ENCODE measurements around the gene RHD. TPM values are rescaled to one million over a fixed set of nuclear protein-coding genes. Genes with fewer than 3 reads are reported as not detected.
"Not testable (repeated sequence)": the region's sequence is repeated elsewhere in the genome, so short reads cannot be mapped to it uniquely, and the experiment has no call there.

Gene RHD
- polyA plus RNA-seq, 1 of the 3 experiments (the other 2 are of a cell fraction): not detected

DNA sequence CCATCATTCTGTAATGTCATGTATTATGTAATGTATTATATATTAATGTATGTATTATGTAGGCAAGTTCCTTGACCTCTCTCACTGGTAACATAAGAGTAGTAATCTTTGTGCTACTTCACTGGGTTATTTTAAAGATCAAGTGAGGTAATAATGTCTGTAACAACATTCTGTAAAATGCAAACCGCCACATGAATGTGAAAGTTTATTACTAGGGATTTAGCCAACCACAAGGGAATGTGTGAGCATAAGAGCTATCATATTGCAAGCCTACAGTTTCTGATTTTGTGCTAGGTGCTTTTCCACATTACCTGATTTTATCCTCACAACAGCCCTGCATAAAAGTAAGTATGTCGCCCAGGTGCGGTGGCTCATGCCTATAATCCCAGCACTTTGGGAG, 52.1 kb downstream of the RHD start:
- H3K36me3 ChIP-seq (replicated peaks in 1 of 2; ENCODE audit: control insufficient read depth in 1 of 2, insufficient read depth in 2 of 2, low read length in 1 of 2); H3K9me3 ChIP-seq; H3K4me1 ChIP-seq (ENCODE audit: control insufficient read depth in 1 of 2, insufficient read depth in 2 of 2, low read depth in 1 of 2, low read length in 1 of 2); H3K4me2 ChIP-seq; H4K20me1 ChIP-seq (ENCODE audit: insufficient read depth); CTCF ChIA-PET; H3F3A ChIP-seq (replicated peaks; ENCODE audit: insufficient read depth); POLR2A ChIA-PET; H3K4me3 ChIP-seq (ENCODE audit: low read depth in 2 of 2, low read length in 1 of 2); H2AFZ ChIP-seq (ENCODE audit: low read depth); H3K9me2 ChIP-seq; DNase-seq; H3K27ac ChIP-seq (ENCODE audit: low read depth in 2 of 2, low read length in 1 of 2); H3K27me3 ChIP-seq (ENCODE audit: insufficient read depth); H3K79me2 ChIP-seq (ENCODE audit: insufficient read depth); H3K9ac ChIP-seq: not testable (repeated sequence)
- WGBS (ENCODE audit: low lambda C conversion rate): 90% methylated on average over 2 of the region's 3 CpGs

DNA sequence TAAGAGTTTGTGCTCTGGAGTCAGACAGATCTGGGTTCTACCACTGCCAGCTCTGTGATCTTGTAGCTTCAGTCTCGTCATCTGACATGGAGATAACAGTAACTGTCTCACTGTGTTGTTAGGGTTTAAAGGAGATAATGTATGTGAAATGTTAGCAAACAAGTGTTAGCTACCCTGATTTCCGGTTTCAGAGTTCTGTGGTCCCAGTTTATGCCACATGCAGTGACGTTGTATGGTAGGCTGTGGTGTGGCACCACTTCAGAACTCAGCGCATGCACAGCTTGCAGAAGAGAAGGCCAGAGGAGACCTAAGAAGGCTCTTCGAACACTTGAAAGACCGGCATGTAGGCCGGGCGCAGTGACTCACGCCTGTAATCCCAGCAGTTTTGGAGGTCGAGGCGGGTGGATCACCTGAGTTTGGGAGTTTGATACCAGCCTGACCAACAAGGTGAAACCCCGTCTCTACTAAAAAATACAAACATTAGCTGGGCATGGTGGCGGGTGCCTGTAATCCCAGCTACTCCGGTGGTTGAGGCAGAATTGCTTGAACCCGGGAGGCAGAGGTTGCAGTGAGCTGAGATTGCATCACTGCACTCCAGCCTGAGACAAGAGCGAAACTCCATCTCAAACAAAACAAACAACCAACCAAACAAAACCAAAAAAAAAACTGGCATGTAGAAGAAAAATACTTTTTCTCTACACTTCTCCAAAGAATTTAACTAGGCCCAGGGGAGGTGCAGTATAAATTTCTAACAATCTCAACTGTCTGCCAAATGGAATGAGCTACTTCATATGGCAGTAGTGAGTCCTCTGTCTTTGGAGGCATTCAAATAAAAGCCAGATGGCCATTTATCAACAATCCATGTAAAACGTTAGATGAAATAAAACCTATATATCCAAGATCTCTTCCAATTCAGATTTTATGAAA, 55.8 kb downstream of the RHD start:
- H3K4me2 ChIP-seq; H3K27ac ChIP-seq (ENCODE audit: low read depth in 2 of 2, low read length in 1 of 2); CTCF ChIA-PET; H3K4me3 ChIP-seq (ENCODE audit: low read depth in 2 of 2, low read length in 1 of 2); H3K9me2 ChIP-seq; H3K9me3 ChIP-seq; H3K27me3 ChIP-seq (ENCODE audit: insufficient read depth); H2AFZ ChIP-seq (ENCODE audit: low read depth); H3K9ac ChIP-seq; H3K4me1 ChIP-seq (ENCODE audit: control insufficient read depth in 1 of 2, insufficient read depth in 2 of 2, low read depth in 1 of 2, low read length in 1 of 2); H3F3A ChIP-seq (replicated peaks; ENCODE audit: insufficient read depth); POLR2A ChIA-PET; H4K20me1 ChIP-seq (ENCODE audit: insufficient read depth); DNase-seq; H3K36me3 ChIP-seq (replicated peaks in 1 of 2; ENCODE audit: control insufficient read depth in 1 of 2, insufficient read depth in 2 of 2, low read length in 1 of 2): not testable (repeated sequence)
- H3K79me2 ChIP-seq (ENCODE audit: insufficient read depth): peaks cover 27% of the 10 kb centered on the region
- WGBS (ENCODE audit: low lambda C conversion rate): no CpG with 5 or more reads among the region's 17 CpGs

DNA sequence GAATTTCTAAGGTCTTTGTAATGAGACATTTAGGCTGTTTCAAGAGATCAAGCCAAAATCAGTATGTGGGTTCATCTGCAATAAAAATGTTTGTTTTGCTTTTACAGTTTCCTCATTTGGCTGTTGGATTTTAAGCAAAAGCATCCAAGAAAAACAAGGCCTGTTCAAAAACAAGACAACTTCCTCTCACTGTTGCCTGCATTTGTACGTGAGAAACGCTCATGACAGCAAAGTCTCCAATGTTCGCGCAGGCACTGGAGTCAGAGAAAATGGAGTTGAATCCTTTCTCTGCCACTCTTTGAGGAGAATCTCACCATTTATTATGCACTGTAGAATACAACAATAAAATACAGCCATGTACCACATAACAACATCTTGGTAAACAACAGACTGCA, 56.5 kb downstream of the RHD start:
- H3K4me1 ChIP-seq (ENCODE audit: control insufficient read depth in 1 of 2, insufficient read depth in 2 of 2, low read depth in 1 of 2, low read length in 1 of 2); H3K4me3 ChIP-seq (ENCODE audit: low read depth in 2 of 2, low read length in 1 of 2); DNase-seq; CTCF ChIA-PET; H3K27ac ChIP-seq (ENCODE audit: low read depth in 2 of 2, low read length in 1 of 2); H2AFZ ChIP-seq (ENCODE audit: low read depth); H3K9me3 ChIP-seq; H3K9ac ChIP-seq; H3K36me3 ChIP-seq (replicated peaks in 1 of 2; ENCODE audit: control insufficient read depth in 1 of 2, insufficient read depth in 2 of 2, low read length in 1 of 2); H4K20me1 ChIP-seq (ENCODE audit: insufficient read depth); POLR2A ChIA-PET; H3K4me2 ChIP-seq; H3F3A ChIP-seq (replicated peaks; ENCODE audit: insufficient read depth); H3K27me3 ChIP-seq (ENCODE audit: insufficient read depth); H3K9me2 ChIP-seq: not testable (repeated sequence)
- 100% methylated on average over 4 of the region's 4 CpGs for WGBS (ENCODE audit: low lambda C conversion rate)
- H3K79me2 ChIP-seq (ENCODE audit: insufficient read depth): peaks cover 33% of the 10 kb centered on the region

DNA sequence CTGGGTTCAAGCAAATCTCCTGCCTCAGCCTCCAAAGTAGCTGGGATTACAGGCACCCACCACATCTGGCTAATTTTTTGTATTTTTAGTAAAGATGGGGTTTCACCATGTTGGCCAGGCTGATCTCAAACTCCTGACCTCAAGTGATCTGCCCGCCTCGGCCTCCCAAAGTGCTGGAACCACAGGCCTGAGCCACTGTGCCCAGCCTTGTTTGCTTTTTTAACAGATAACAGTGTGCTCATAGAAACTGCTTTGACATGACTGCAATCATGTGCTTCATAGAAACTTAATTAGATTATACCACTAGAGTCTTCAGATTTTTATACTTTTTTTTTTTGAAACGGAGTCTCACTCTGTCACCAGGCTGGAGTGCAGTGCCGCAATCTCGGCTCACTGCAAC, 57.0 kb downstream of the RHD start:
- peaks cover 33% of the 10 kb centered on the region for H3K79me2 ChIP-seq (ENCODE audit: insufficient read depth)
- DNase-seq; POLR2A ChIA-PET; H3K27me3 ChIP-seq (ENCODE audit: insufficient read depth); H3K27ac ChIP-seq (ENCODE audit: low read depth in 2 of 2, low read length in 1 of 2); CTCF ChIA-PET; H3K4me2 ChIP-seq; H3K4me3 ChIP-seq (ENCODE audit: low read depth in 2 of 2, low read length in 1 of 2); H3K9me3 ChIP-seq; H3K9ac ChIP-seq; H4K20me1 ChIP-seq (ENCODE audit: insufficient read depth); H3K9me2 ChIP-seq; H3K4me1 ChIP-seq (ENCODE audit: control insufficient read depth in 1 of 2, insufficient read depth in 2 of 2, low read depth in 1 of 2, low read length in 1 of 2); H3F3A ChIP-seq (replicated peaks; ENCODE audit: insufficient read depth); H2AFZ ChIP-seq (ENCODE audit: low read depth); H3K36me3 ChIP-seq (replicated peaks in 1 of 2; ENCODE audit: control insufficient read depth in 1 of 2, insufficient read depth in 2 of 2, low read length in 1 of 2): not testable (repeated sequence)
- 94% methylated on average over 5 of the region's 5 CpGs for WGBS (ENCODE audit: low lambda C conversion rate)

Measured in SK-N-SH (cell line).